Measurements from ENCODE around the gene RAB39B. TPM values are rescaled to one million over a fixed set of nuclear protein-coding genes. Genes with fewer than 3 reads are reported as not detected.
A peak's percentile ranks its signal among the peaks of the same experiment; 100 is the strongest.

The RAB39B gene
- polyA plus RNA-seq (2013), result 0.14 and 0.18 TPM in 2 replicates

- Histone ChIP-seq H3K36me3 (ENCODE audit: control insufficient read depth in 1 of 2, insufficient read depth in 2 of 2, low read length in 2 of 2) (no peaks in the 10 kb centered on the region), H3K9ac (ENCODE audit: low read length) (no peak within 1 kb of the TSS), H3K4ac (ENCODE audit: low read depth, low read length) (no peak within 1 kb of the TSS), H3K4me2 (ENCODE audit: low read length) (peak within 1 kb of the TSS; percentile 68), H4K91ac (ENCODE audit: low read depth, low read length) (no peak within 1 kb of the TSS), H4K8ac (ENCODE audit: low read depth, low read length) (no peak within 1 kb of the TSS), H2BK120ac (ENCODE audit: insufficient read depth, low read length, poor library complexity) (no peak within 1 kb of the TSS), H3K14ac (ENCODE audit: low read length) (no peak within 1 kb of the TSS), H2AFZ (ENCODE audit: insufficient read depth, low read length, poor library complexity) (peak within 1 kb of the TSS; percentile 70), H3K27me3 (ENCODE audit: insufficient read depth, low read length) (no peaks in the 10 kb centered on the region), H3K4me3 (ENCODE audit: low read depth, low read length) (peak within 1 kb of the TSS; percentile 57), H3K27ac (ENCODE audit: low read depth, low read length) (no peak within 1 kb of the TSS), H3K23ac (ENCODE audit: low read length) (no peak within 1 kb of the TSS), H3K79me1 (ENCODE audit: low read length) (no peaks in the 10 kb centered on the region), H3K9me3 (ENCODE audit: insufficient read depth, low read depth, low read length) (no peaks in the 10 kb centered on the region), H2AK5ac (ENCODE audit: low read length) (no peak within 1 kb of the TSS), H3K18ac (ENCODE audit: low read length) (no peak within 1 kb of the TSS), H4K12ac (ENCODE audit: low read depth, low read length) (peak within 1 kb of the TSS; percentile 62), H3K4me1 (ENCODE audit: control insufficient read depth in 1 of 2, insufficient read depth in 2 of 2, low read length in 2 of 2) (peaks cover 0 to 2% of the 10 kb centered on the region in 2 experiments), H2BK12ac (ENCODE audit: low read length) (no peak within 1 kb of the TSS), H2BK5ac (ENCODE audit: low read depth, low read length, poor library complexity) (no peak within 1 kb of the TSS), H3K79me2 (ENCODE audit: control insufficient read depth, insufficient read depth, low read length, poor library complexity) (no peaks in the 10 kb centered on the region)
- peak; percentile 14 to 36 for DNase-seq
- WGBS (ENCODE audit: extremely low coverage, insufficient coverage, insufficient read length), result no CpG with 5 or more reads among the region's 58 CpGs
Observed at GRCh38 chrX:155263854-155264628, at the start of gene RAB39B. RAB39B (minus strand) TSS chrX:155264491; CDS start chrX:155264288, 203 bp downstream.

GRCh38 chrX:155313766-155314165 is 49.5 kb upstream of the RAB39B start:
- DNase-seq, result no peak
- H2BK120ac ChIP-seq (ENCODE audit: insufficient read depth, low read length, poor library complexity), result no peak overlapping the region
- H3K23ac ChIP-seq (ENCODE audit: low read length), result no peak overlapping the region
- no peak overlapping the region for H3K4ac ChIP-seq (ENCODE audit: low read depth, low read length)
- H3K4me1 ChIP-seq (ENCODE audit: control insufficient read depth in 1 of 2, insufficient read depth in 2 of 2, low read length in 2 of 2), result no peaks in the 10 kb centered on the region
- H4K91ac ChIP-seq (ENCODE audit: low read depth, low read length), result no peak overlapping the region
- H3K4me2 ChIP-seq (ENCODE audit: low read length), result no peak overlapping the region
- H3K79me1 ChIP-seq (ENCODE audit: low read length), result no peaks in the 10 kb centered on the region
- no peaks in the 10 kb centered on the region for H3K9me3 ChIP-seq (ENCODE audit: insufficient read depth, low read depth, low read length)
- H3K79me2 ChIP-seq (ENCODE audit: control insufficient read depth, insufficient read depth, low read length, poor library complexity), result no peaks in the 10 kb centered on the region
- no peak overlapping the region for H3K14ac ChIP-seq (ENCODE audit: low read length)
- no peaks in the 10 kb centered on the region for H3K36me3 ChIP-seq (ENCODE audit: control insufficient read depth in 1 of 2, insufficient read depth in 2 of 2, low read length in 2 of 2)
- no peak overlapping the region for H3K4me3 ChIP-seq (ENCODE audit: low read depth, low read length)
- H3K18ac ChIP-seq (ENCODE audit: low read length), result no peak overlapping the region
- no peaks in the 10 kb centered on the region for H3K27me3 ChIP-seq (ENCODE audit: insufficient read depth, low read length)
- no peak overlapping the region for H4K8ac ChIP-seq (ENCODE audit: low read depth, low read length)
- no peak overlapping the region for H4K12ac ChIP-seq (ENCODE audit: low read depth, low read length)
- H3K9ac ChIP-seq (ENCODE audit: low read length), result no peak overlapping the region
- no CpG with 5 or more reads among the region's 4 CpGs for WGBS (ENCODE audit: extremely low coverage, insufficient coverage, insufficient read length)
- no peak overlapping the region for H2BK12ac ChIP-seq (ENCODE audit: low read length)
- H2BK5ac ChIP-seq (ENCODE audit: low read depth, low read length, poor library complexity), result no peak overlapping the region
- no peak overlapping the region for H3K27ac ChIP-seq (ENCODE audit: low read depth, low read length)
- no peak overlapping the region for H2AFZ ChIP-seq (ENCODE audit: insufficient read depth, low read length, poor library complexity)
- H2AK5ac ChIP-seq (ENCODE audit: low read length), result no peak overlapping the region

- no peak overlapping the region for H4K12ac ChIP-seq (ENCODE audit: low read depth, low read length)
- no peak overlapping the region for H2BK5ac ChIP-seq (ENCODE audit: low read depth, low read length, poor library complexity)
- no peak overlapping the region for H2AK5ac ChIP-seq (ENCODE audit: low read length)
- H2AFZ ChIP-seq (ENCODE audit: insufficient read depth, low read length, poor library complexity), result no peak overlapping the region
- no peak overlapping the region for H2BK120ac ChIP-seq (ENCODE audit: insufficient read depth, low read length, poor library complexity)
- no peaks in the 10 kb centered on the region for H3K9me3 ChIP-seq (ENCODE audit: insufficient read depth, low read depth, low read length)
- no peak overlapping the region for H3K4ac ChIP-seq (ENCODE audit: low read depth, low read length)
- no peak overlapping the region for H3K18ac ChIP-seq (ENCODE audit: low read length)
- no peaks in the 10 kb centered on the region for H3K79me2 ChIP-seq (ENCODE audit: control insufficient read depth, insufficient read depth, low read length, poor library complexity)
- no peak overlapping the region for H3K14ac ChIP-seq (ENCODE audit: low read length)
- no peaks in the 10 kb centered on the region for H3K27me3 ChIP-seq (ENCODE audit: insufficient read depth, low read length)
- H2BK12ac ChIP-seq (ENCODE audit: low read length), result no peak overlapping the region
- no peak overlapping the region for H3K4me3 ChIP-seq (ENCODE audit: low read depth, low read length)
- H3K9ac ChIP-seq (ENCODE audit: low read length), result no peak overlapping the region
- H3K79me1 ChIP-seq (ENCODE audit: low read length), result no peaks in the 10 kb centered on the region
- no peak overlapping the region for H3K4me2 ChIP-seq (ENCODE audit: low read length)
- H3K36me3 ChIP-seq (ENCODE audit: control insufficient read depth in 1 of 2, insufficient read depth in 2 of 2, low read length in 2 of 2), result no peaks in the 10 kb centered on the region
- H3K23ac ChIP-seq (ENCODE audit: low read length), result no peak overlapping the region
- H3K4me1 ChIP-seq (ENCODE audit: control insufficient read depth in 1 of 2, insufficient read depth in 2 of 2, low read length in 2 of 2), result no peaks in the 10 kb centered on the region
- no peak overlapping the region for H4K8ac ChIP-seq (ENCODE audit: low read depth, low read length)
- no peak overlapping the region for H3K27ac ChIP-seq (ENCODE audit: low read depth, low read length)
- DNase-seq, result no peak
- H4K91ac ChIP-seq (ENCODE audit: low read depth, low read length), result no peak overlapping the region
Observed at GRCh38 chrX:155293771-155294170, 29.5 kb upstream of the RAB39B start.

- no peaks in the 10 kb centered on the region for H3K79me1 ChIP-seq (ENCODE audit: low read length)
- no peaks in the 10 kb centered on the region for H3K27me3 ChIP-seq (ENCODE audit: insufficient read depth, low read length)
- H4K91ac ChIP-seq (ENCODE audit: low read depth, low read length), result no peak overlapping the region
- H2BK120ac ChIP-seq (ENCODE audit: insufficient read depth, low read length, poor library complexity), result no peak overlapping the region
- no peak overlapping the region for H2BK5ac ChIP-seq (ENCODE audit: low read depth, low read length, poor library complexity)
- H3K4me1 ChIP-seq (ENCODE audit: control insufficient read depth in 1 of 2, insufficient read depth in 2 of 2, low read length in 2 of 2), result no peaks in the 10 kb centered on the region
- H3K4ac ChIP-seq (ENCODE audit: low read depth, low read length), result no peak overlapping the region
- no peak overlapping the region for H3K14ac ChIP-seq (ENCODE audit: low read length)
- H4K8ac ChIP-seq (ENCODE audit: low read depth, low read length), result no peak overlapping the region
- DNase-seq, result no peak
- no peak overlapping the region for H3K4me3 ChIP-seq (ENCODE audit: low read depth, low read length)
- H2AK5ac ChIP-seq (ENCODE audit: low read length), result no peak overlapping the region
- WGBS (ENCODE audit: extremely low coverage, insufficient coverage, insufficient read length), result no CpG with 5 or more reads among the region's 1 CpG
- no peak overlapping the region for H2BK12ac ChIP-seq (ENCODE audit: low read length)
- H3K23ac ChIP-seq (ENCODE audit: low read length), result no peak overlapping the region
- H3K27ac ChIP-seq (ENCODE audit: low read depth, low read length), result no peak overlapping the region
- no peak overlapping the region for H3K4me2 ChIP-seq (ENCODE audit: low read length)
- H3K9me3 ChIP-seq (ENCODE audit: insufficient read depth, low read depth, low read length), result no peaks in the 10 kb centered on the region
- no peaks in the 10 kb centered on the region for H3K79me2 ChIP-seq (ENCODE audit: control insufficient read depth, insufficient read depth, low read length, poor library complexity)
- H3K18ac ChIP-seq (ENCODE audit: low read length), result no peak overlapping the region
- no peak overlapping the region for H4K12ac ChIP-seq (ENCODE audit: low read depth, low read length)
- no peaks in the 10 kb centered on the region for H3K36me3 ChIP-seq (ENCODE audit: control insufficient read depth in 1 of 2, insufficient read depth in 2 of 2, low read length in 2 of 2)
- H2AFZ ChIP-seq (ENCODE audit: insufficient read depth, low read length, poor library complexity), result no peak overlapping the region
- no peak overlapping the region for H3K9ac ChIP-seq (ENCODE audit: low read length)
Observed at GRCh38 chrX:155279873-155280272, 15.6 kb upstream of the RAB39B start.
